Ovary (tissue), 9 donors: ENCODE data around the gene TSBP1. TPM values are rescaled to one million over a fixed set of nuclear protein-coding genes. Genes with fewer than 3 reads are reported as not detected.

Experiments used
- DNase-seq, 5 donors: peaks; one replicate each; pipeline ENCODE4 v3.0.0-alpha.2; 2019 to 2020
- H3K27ac ChIP-seq, 2 donors: fragments of 200-600 bp; one replicate each; pipeline versions ENCODE4 v1.5.1 to v1.8.0; 2019 to 2022
- H3K27me3 ChIP-seq: fragments of 200-600 bp; one replicate; pipeline ENCODE4 v1.8.0; 2022
- H3K36me3 ChIP-seq: fragments of 200-600 bp; sonication (generic); one replicate; pipeline ENCODE4 v1.5.1; 2019
- H3K4me1 ChIP-seq: one replicate; pipeline ENCODE4 v1.8.1; 2013; ENCODE audit warnings: mild to moderate bottlenecking, moderate library complexity; ENCODE audit not compliant: insufficient read depth
- H3K4me3 ChIP-seq: fragments of 200-600 bp; sonication (generic); one replicate; pipeline ENCODE4 v1.5.1; 2017
- H3K9me3 ChIP-seq, 2 donors: fragments of 200-600 bp in 1 of 2; sonication (generic) in 1 of 2; one replicate each; pipeline versions ENCODE4 v1.5.1 to v1.8.1; 2013 to 2019; ENCODE audit warnings: mild to moderate bottlenecking in 1 of 2, moderate library complexity in 1 of 2
- CTCF ChIP-seq, 3 donors: fragments of 450-650 bp in 2 of 3; fragments of 200-600 bp in 1 of 3; IDR thresholded peaks; one replicate each; pipeline versions ENCODE4 v1.5.1 to v1.8.0; 2016 to 2022; ENCODE audit warnings: antibody characterized with exemption in 3 of 3, mild to moderate bottlenecking in 1 of 3
- EP300 ChIP-seq: sonication (generic); formaldehyde crosslinking; IDR thresholded peaks from one replicate; pipeline ENCODE4 v1.6.1; 2017; ENCODE audit warnings: antibody characterized with exemption
- POLR2A ChIP-seq: fragments of 450-650 bp; IDR thresholded peaks from one replicate; pipeline ENCODE4 v1.6.1; 2017; ENCODE audit warnings: antibody characterized with exemption, mild to moderate bottlenecking, moderate library complexity
- WGBS, 3 donors: extraction: QIAGEN DNeasy Blood & Tissue Kit in 1 of 3; methylation state at CpG; one replicate each; pipeline versions ENCODE4 v1.1.5 to v1.1.7; 2013 to 2017; 5-methylcytosine and 5-hydroxymethylcytosine counted together
- intact Hi-C, 4 donors: fragments of 100-400 bp; cut with DNase I; formaldehyde crosslinking; loops; one replicate each; pipeline versions ENCODE4 v1.11.0 to v1.15.1; 2022 to 2023
- polyA plus RNA-seq, 2 donors: library from polyadenylated mRNA; stranded (reverse); fragments of 200-250 nt in 1 of 2; fragments of 350-450 nt in 1 of 2; fragmentation: Illumina TruSeq in 1 of 2; extraction: RNeasy Lipid Tissue Mini Kit (QIAGEN cat#74804) in 1 of 2; gene quantifications; one replicate each; pipeline ENCODE4 v1.2.3, GENCODE V29; 2013 to 2014
- total RNA-seq, 7 donors: library from RNA; depleted of rRNA in 2 of 7; stranded (reverse); fragments of >200 nt in 2 of 7; fragmentation: NEBNext Ultra II Directional in 3 of 7; extraction: Animal tissue kit (Norgen Biotek cat#: 25700) in 3 of 7; gene quantifications; one replicate each; pipeline versions ENCODE4 v1.1.0 to v1.2.4, GENCODE V29; 2016 to 2023
- donor health status: DM: no; HTN: no; CAD: no; lungs with moderate emphysema.
- donor health status: DM: no; HTN: no; CAD: no.
- donor health status: Bipolar disorder and iron deficiency.
- donor health status: DM: yes; HTN: yes; CAD: no.
- donor health status: DM: no; HTN: no; CAD: no.
- donor health status: DM: yes; HTN: yes; CAD: no.

The TSBP1 gene
- total and polyA plus RNA-seq, 9 donors, result not detected

GRCh38 chr6:32411566-32412327, 40.0 kb upstream of the TSBP1 start:
- no peaks in the 10 kb centered on the region for H3K9me3 ChIP-seq
- H3K36me3 ChIP-seq, result no peaks in the 10 kb centered on the region
- TF ChIP-seq EP300, result no peak
- no peak for TF ChIP-seq CTCF (IDR thresholded peaks at IDR 0.05)
- no peak for TF ChIP-seq POLR2A
- H3K4me3 ChIP-seq, result no peak overlapping the region
- no peaks in the 10 kb centered on the region for H3K4me1 ChIP-seq
- WGBS, 3 donors, result 67 to 78% (median 69%) methylated on average over 9 of the region's 9 CpGs
- no peak for DNase-seq
- intact Hi-C loops, result loop anchor here (2.0 to 10.0 kb wide), 5 partner anchors 37 to 383 kb away; no protein-coding TSS in a partner anchor
- no peaks in the 10 kb centered on the region for H3K27me3 ChIP-seq
- no peak overlapping the region for H3K27ac ChIP-seq

GRCh38 chr6:32410906-32411305, 39.2 kb upstream of the TSBP1 start:
- 45 to 68% (median 46%) methylated on average over 5 of the region's 5 CpGs for WGBS, 3 donors
- intact Hi-C loops, result loop anchor here (5.0 to 10.0 kb wide), 4 partner anchors 164 to 384 kb away; no protein-coding TSS in a partner anchor
- TF ChIP-seq CTCF (IDR thresholded peaks at IDR 0.05) (no peak), EP300 (no peak), POLR2A (no peak)
- no peak overlapping the region for H3K4me3 ChIP-seq
- no peaks in the 10 kb centered on the region for H3K27me3 ChIP-seq
- no peaks in the 10 kb centered on the region for H3K36me3 ChIP-seq
- no peak for DNase-seq
- no peak overlapping the region for H3K27ac ChIP-seq
- H3K9me3 ChIP-seq, result no peaks in the 10 kb centered on the region
- no peaks in the 10 kb centered on the region for H3K4me1 ChIP-seq

- Histone ChIP-seq H3K36me3 (no peaks in the 10 kb centered on the region), H3K4me1 (no peaks in the 10 kb centered on the region), H3K4me3 (no peak within 1 kb of the TSS), H3K9me3 (no peaks in the 10 kb centered on the region), H3K27me3 (no peaks in the 10 kb centered on the region), H3K27ac (no peak within 1 kb of the TSS)
- 62 to 76% (median 72%) methylated on average over 4 of the region's 4 CpGs for WGBS, 3 donors
- intact Hi-C loops, result no loop called here
- TF ChIP-seq POLR2A (no peak), CTCF (IDR thresholded peaks at IDR 0.05) (no peak), EP300 (no peak)
- no peak for DNase-seq
Measured at GRCh38 chr6:32406857-32407256, 35.2 kb upstream of the TSBP1 start, which contains the start of gene BTNL2. Gene BTNL2 (minus strand): TSS chr6:32407181. CDS start chr6:32407123, 58 bp downstream.

GRCh38 chr6:32406197-32406596, 34.5 kb upstream of the TSBP1 start:
- Histone ChIP-seq H3K4me3 (no peak overlapping the region), H3K9me3 (no peaks in the 10 kb centered on the region), H3K27ac (no peak overlapping the region), H3K36me3 (no peaks in the 10 kb centered on the region), H3K4me1 (no peaks in the 10 kb centered on the region), H3K27me3 (no peaks in the 10 kb centered on the region)
- TF ChIP-seq CTCF (IDR thresholded peaks at IDR 0.05), result no peak
- TF ChIP-seq EP300, result no peak
- no peak for TF ChIP-seq POLR2A
- intact Hi-C loops, result no loop called here
- WGBS, 3 donors, result 72 to 83% (median 80%) methylated on average over 9 of the region's 9 CpGs
- no peak for DNase-seq
